Vagina (tissue), 2 donors: ENCODE data around the gene MYL6. TPM values are rescaled to one million over a fixed set of nuclear protein-coding genes. Genes with fewer than 3 reads are reported as not detected.
A peak's percentile ranks its signal among the peaks of the same experiment; 100 is the strongest.
"Not testable (repeated sequence)": the region's sequence is repeated elsewhere in the genome, so short reads cannot be mapped to it uniquely, and the experiment has no call there.

Source experiments
- DNase-seq, 2 donors: peaks; one replicate each; pipeline ENCODE4 v3.0.0-alpha.2; 2017; ENCODE audit errors: extremely low spot score in 2 of 2
- H3K27ac ChIP-seq: fragments of 200-600 bp; sonication (generic); one replicate; pipeline ENCODE4 v1.5.1; 2019
- H3K27me3 ChIP-seq: fragments of 200-600 bp; sonication (generic); one replicate; pipeline ENCODE4 v1.5.1; 2019
- H3K36me3 ChIP-seq, 2 donors: fragments of 200-600 bp; sonication (generic); one replicate each; pipeline ENCODE4 v1.5.1; 2017 to 2019
- H3K4me1 ChIP-seq: fragments of 200-600 bp; sonication (generic); one replicate; pipeline ENCODE4 v1.5.1; 2019
- H3K4me3 ChIP-seq, 2 donors: fragments of 200-600 bp; sonication (generic); 1 replicate in 1 of 2; 2 replicates in 1 of 2; pipeline ENCODE4 v1.5.1; 2016 to 2019
- H3K9me3 ChIP-seq: fragments of 200-600 bp; sonication (generic); one replicate; pipeline ENCODE4 v1.5.1; 2019
- CTCF ChIP-seq, 3 experiments: fragments of 450-650 bp in 2 of 3; fragments of 200-600 bp in 1 of 3; sonication (generic) in 1 of 3; IDR thresholded peaks; one replicate each; pipeline ENCODE4 v1.5.1; 2017 to 2019; ENCODE audit warnings: antibody characterized with exemption in 3 of 3, mild to moderate bottlenecking in 2 of 3, moderate library complexity in 2 of 3
- POLR2A ChIP-seq, 2 donors: fragments of 450-650 bp; IDR thresholded peaks; one replicate each; pipeline ENCODE4 v1.6.1; 2017; ENCODE audit warnings: antibody characterized with exemption in 2 of 2, mild to moderate bottlenecking in 2 of 2, moderate library complexity in 2 of 2
- POLR2AphosphoS5 ChIP-seq, 2 donors: sonication (generic); formaldehyde crosslinking; IDR thresholded peaks; one replicate each; pipeline ENCODE4 v1.9.0; 2017; ENCODE audit warnings: antibody characterized with exemption in 2 of 2, mild to moderate bottlenecking in 2 of 2, low read depth in 1 of 2; ENCODE audit not compliant: insufficient read depth in 1 of 2
- intact Hi-C: fragments of 100-400 bp; cut with DNase I; formaldehyde crosslinking; loops from one replicate; pipeline ENCODE4 v1.15.1; 2023
- total RNA-seq: library from RNA; depleted of rRNA; stranded (reverse); fragments of >200 nt; gene quantifications from one replicate; pipeline ENCODE4 v1.2.3, GENCODE V29; 2016

The MYL6 gene
- total RNA-seq, 1 donor from 2014 or later = 2,285 TPM

GRCh38 chr12:56153678-56154065, 4.5 kb upstream of the MYL6 start:
- peak overlapping the region; percentile 89 for H3K27ac ChIP-seq
- intact Hi-C loops = no loop called here
- H3K36me3 ChIP-seq = no peaks in the 10 kb centered on the region
- no peaks in the 10 kb centered on the region for H3K9me3 ChIP-seq
- peaks cover 33% of the 10 kb centered on the region for H3K4me1 ChIP-seq
- TF ChIP-seq POLR2AphosphoS5 (IDR thresholded peaks at IDR 0.05; ENCODE audit: insufficient read depth in 1 of 2, low read depth in 1 of 2) (no peak), CTCF (IDR thresholded peaks at IDR 0.05) (no peak), POLR2A (IDR thresholded peaks at IDR 0.05) (no peak)
- H3K4me3 ChIP-seq = no peak overlapping the region
- no peaks in the 10 kb centered on the region for H3K27me3 ChIP-seq
- DNase-seq = no peak

GRCh38 chr12:56154246-56154771, 3.9 kb upstream of the MYL6 start:
- no peak for DNase-seq
- Histone ChIP-seq H3K27ac (no peak overlapping the region), H3K27me3 (no peaks in the 10 kb centered on the region), H3K9me3 (no peaks in the 10 kb centered on the region), H3K4me3 (no peak overlapping the region), H3K36me3 (no peaks in the 10 kb centered on the region), H3K4me1 (peaks cover 35% of the 10 kb centered on the region)
- intact Hi-C loops = no loop called here
- no peak for TF ChIP-seq POLR2AphosphoS5 (IDR thresholded peaks at IDR 0.05; ENCODE audit: insufficient read depth in 1 of 2, low read depth in 1 of 2)
- TF ChIP-seq POLR2A (IDR thresholded peaks at IDR 0.05) = no peak
- no peak for TF ChIP-seq CTCF (IDR thresholded peaks at IDR 0.05)

GRCh38 chr12:56154818-56155217, 3.3 kb upstream of the MYL6 start:
- no peaks in the 10 kb centered on the region for H3K27me3 ChIP-seq
- H3K4me3 ChIP-seq = no peak overlapping the region
- intact Hi-C loops = no loop called here
- no peaks in the 10 kb centered on the region for H3K9me3 ChIP-seq
- H3K4me1 ChIP-seq = peaks cover 40% of the 10 kb centered on the region
- no peak overlapping the region for H3K27ac ChIP-seq
- no peak for TF ChIP-seq POLR2A (IDR thresholded peaks at IDR 0.05)
- no peak for TF ChIP-seq POLR2AphosphoS5 (IDR thresholded peaks at IDR 0.05; ENCODE audit: insufficient read depth in 1 of 2, low read depth in 1 of 2)
- TF ChIP-seq CTCF (IDR thresholded peaks at IDR 0.05) = no peak
- peaks cover 0 to 3% of the 10 kb centered on the region in 2 donors for H3K36me3 ChIP-seq
- DNase-seq = no peak

- H3K4me1 ChIP-seq = peaks cover 45% of the 10 kb centered on the region
These were observed 2.8 kb upstream of the MYL6 start for GRCh38 chr12:56155256-56155845.

GRCh38 chr12:56156464-56157200, 1.5 kb upstream of the MYL6 start:
- intact Hi-C loops, H3K27me3 ChIP-seq, DNase-seq, H3K9me3 ChIP-seq: not testable (repeated sequence)
- Histone ChIP-seq H3K4me3 (peak overlapping the region; percentile 93 to 97), H3K36me3 (peaks cover 3 to 19% of the 10 kb centered on the region in 2 donors), H3K4me1 (peaks cover 50% of the 10 kb centered on the region), H3K27ac (peak overlapping the region; percentile 99)

More at GRCh38 chr12:56155256-56155845, 2.8 kb upstream of the MYL6 start:
- H3K9me3 ChIP-seq = no peaks in the 10 kb centered on the region
- no peak for TF ChIP-seq POLR2AphosphoS5 (IDR thresholded peaks at IDR 0.05; ENCODE audit: insufficient read depth in 1 of 2, low read depth in 1 of 2)
- TF ChIP-seq CTCF (IDR thresholded peaks at IDR 0.05) = no peak
- TF ChIP-seq POLR2A (IDR thresholded peaks at IDR 0.05) = no peak
- intact Hi-C loops = no loop called here
- no peak overlapping the region for H3K27ac ChIP-seq
- peaks cover 0 to 8% of the 10 kb centered on the region in 2 donors for H3K36me3 ChIP-seq
- no peaks in the 10 kb centered on the region for H3K27me3 ChIP-seq
- no peak for DNase-seq
- no peak overlapping the region for H3K4me3 ChIP-seq
